Smooth muscle cell of the brain vasculature (primary cell): ENCODE measurements around the gene CUEDC2.
"Not testable (repeated sequence)": the region's sequence is repeated elsewhere in the genome, so short reads cannot be mapped to it uniquely, and the experiment has no call there.

Experiments
- DNase-seq: peaks from one replicate; pipeline ENCODE4 v3.0.0-alpha.2; 2012; ENCODE audit warnings: low read depth, low spot score

CUEDC2 gene

DNA sequence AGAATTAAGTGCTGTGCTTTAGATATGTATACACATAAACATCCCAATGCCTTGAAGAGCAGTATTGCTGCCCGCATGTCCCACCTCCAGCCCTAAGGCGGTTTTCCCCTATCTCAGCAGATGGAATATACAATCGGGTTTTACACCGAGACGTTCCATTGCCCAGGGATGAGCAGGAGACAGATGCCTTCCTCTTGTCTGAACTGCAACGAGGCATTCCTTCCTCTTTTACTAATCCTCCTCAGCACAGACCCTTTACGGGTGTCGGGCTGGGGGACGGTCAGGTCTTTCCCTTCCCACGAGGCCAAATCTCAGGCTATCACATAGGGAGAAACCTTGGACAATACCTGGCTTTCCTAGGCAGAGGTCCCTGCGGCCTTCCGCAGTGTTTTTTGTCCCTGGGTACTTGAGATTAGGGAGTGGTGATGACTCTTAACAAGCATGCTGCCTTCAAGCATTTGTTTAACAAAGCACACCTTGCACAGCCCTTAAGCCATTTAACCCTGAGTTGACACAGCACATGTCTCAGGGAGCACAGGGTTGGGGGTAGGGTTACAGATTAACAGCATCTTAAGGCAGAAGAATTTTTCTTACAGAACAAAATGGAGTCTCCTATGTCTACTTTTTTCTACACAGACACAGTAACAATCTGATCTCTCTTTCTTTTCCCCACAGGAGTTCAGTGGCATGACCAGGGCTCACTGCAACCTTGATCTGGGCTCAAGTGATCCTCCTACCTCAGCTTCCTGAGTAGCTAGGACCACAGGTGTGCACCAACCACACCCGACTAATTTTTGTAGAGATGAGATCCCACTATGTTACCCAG, 22.5 kb upstream of the CUEDC2 start:
- DNase-seq, result not testable (repeated sequence)

DNA sequence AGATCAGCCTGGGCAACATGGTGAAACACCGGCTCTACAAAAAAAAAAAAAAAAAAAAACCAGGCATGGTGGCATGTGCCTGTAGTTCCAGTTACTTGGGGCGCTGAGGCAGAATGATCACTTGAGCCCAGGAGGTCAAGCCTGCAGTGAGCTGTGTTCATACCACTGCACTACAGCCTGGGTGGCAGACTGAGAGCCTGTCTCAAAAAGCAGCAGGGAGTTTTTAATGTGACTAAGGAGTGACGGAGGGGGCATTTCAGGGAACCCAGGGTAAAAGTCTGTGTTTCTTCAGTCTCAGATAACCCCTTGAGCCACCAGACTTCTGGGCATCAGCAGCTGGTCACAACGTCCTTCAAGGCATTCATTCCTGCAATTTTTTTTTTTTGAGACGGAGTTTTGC, 21.1 kb upstream of the CUEDC2 start:
- DNase-seq, result no peak

DNA sequence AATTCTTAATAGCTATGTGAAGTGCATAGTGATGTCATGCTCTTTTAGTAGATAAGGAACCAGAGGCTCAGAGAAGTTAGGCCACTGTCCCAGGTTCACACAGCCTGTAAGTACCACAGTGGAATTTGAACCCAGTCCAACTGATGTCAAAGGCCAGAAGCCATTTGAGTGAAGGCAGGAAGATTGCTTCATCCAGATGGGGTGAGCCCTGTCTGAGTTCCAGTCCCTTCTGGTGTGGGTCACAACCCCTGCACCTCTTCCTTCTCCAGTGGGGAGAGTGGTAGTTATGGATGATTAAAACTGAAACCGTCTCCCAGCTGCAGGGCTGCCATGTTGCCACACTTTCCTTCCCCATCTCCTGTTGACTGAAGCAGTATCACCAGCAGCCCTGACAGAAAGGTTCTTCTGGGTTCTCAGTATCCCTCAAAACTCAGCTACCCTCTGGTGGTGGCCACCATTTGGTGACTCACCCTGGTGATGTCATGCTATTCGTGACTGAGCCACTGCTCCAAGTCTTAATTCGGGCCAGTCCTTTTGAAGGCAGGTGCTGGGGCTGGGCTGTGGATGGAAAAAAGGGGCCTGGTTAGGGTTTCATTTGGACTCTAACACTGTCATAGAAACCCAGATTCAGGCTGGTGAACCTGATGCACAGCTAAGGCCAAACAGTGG, 20.4 kb upstream of the CUEDC2 start:
- no peak for DNase-seq

DNA sequence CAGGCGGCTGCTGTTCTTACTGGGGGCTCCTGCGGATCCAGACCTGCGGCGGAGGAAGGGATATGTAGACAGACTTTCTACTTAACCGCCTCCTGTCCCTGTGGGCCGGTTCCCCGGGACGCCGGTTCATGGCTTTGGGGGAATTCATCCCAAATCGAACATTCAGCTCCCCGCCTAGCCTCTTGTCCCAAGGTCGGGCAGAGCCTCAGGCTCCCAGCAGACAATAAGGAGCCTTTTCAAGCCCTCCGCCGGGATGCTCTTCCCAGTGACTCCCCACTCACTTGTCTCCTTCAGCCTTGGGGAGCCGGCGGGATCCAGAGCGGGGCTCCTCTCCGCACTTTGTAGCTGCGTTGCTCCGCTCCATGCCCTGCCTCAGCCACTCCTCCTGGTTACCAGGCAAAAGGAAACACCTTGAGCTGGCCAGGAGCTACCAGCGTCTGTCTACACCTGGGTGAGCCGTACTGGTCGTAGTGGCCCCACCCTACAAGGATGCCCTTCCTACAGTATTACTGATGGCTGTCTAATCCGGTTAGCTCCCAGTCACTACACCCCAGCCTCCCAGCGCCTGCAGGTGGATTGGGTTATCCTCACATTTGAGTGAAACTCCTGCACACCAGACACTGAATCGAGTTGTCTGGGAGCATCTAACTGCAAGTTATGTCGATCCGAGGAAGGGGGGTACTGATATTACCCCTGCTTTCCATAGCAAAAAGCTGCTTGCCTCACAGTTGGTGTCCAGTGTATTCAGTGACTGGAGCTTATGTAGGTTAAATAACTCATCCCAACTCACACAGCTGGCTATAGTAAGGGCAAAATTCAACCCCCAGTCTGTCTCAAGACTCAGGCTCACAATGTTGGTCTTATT, 19.0 kb upstream of the CUEDC2 start, which contains the start of gene C10orf95:
C10orf95 (minus strand) TSS at position 439 of the 865 bp plus-strand sequence. CDS start 450 bp downstream, outside the sequence.
- DNase-seq, result no peak

DNA sequence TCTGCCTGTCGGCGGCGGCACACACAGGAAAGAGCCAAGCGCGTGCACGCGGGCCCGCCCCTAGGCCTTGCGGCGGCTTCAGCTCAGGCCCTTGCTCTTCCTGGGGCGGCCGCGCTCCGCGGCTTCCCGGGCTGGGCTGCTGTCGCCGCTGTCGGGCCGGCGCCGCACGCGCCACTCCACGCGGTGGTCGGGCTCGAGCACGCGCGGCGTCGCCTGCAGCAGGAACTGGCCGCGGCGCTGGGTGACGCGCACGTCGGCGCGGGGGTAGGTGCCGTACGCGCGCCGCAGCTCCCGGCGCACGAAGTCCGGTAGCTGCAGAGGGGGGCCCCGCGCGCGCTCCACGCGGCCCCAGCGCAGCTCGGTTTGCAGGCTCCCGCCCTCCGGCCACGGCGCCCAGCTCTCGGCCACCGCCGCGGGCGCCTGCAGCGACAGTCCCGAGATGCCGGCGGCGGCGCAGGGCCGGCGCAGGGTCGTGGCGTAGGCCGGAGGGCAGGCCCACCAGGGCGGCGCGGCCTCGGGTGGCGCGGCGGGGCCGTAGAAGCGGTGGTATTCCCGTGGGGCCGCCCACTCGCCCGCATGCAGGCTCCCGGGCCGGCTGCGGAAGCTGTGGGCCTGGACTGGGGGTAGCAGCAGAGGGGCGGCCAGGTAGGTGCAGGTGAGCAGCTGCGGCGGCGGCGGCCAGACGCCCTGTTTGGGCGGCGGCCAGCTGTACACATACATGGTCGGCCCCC, 18.2 kb upstream of the CUEDC2 start:
- no peak for DNase-seq

DNA sequence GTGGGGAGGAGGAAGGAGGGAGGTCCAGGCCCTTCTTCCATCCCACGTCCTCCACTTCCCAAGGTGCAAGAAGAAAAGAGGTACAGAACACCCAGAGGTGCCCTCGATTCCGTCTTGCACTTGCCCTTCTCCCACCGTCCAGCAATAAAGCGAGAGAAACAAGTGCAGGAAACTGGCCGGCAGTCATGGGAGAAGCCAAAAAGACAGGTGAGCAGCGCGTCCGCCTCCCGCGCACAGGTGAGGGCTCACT, 17.7 kb upstream of the CUEDC2 start:
- DNase-seq, result no peak

DNA sequence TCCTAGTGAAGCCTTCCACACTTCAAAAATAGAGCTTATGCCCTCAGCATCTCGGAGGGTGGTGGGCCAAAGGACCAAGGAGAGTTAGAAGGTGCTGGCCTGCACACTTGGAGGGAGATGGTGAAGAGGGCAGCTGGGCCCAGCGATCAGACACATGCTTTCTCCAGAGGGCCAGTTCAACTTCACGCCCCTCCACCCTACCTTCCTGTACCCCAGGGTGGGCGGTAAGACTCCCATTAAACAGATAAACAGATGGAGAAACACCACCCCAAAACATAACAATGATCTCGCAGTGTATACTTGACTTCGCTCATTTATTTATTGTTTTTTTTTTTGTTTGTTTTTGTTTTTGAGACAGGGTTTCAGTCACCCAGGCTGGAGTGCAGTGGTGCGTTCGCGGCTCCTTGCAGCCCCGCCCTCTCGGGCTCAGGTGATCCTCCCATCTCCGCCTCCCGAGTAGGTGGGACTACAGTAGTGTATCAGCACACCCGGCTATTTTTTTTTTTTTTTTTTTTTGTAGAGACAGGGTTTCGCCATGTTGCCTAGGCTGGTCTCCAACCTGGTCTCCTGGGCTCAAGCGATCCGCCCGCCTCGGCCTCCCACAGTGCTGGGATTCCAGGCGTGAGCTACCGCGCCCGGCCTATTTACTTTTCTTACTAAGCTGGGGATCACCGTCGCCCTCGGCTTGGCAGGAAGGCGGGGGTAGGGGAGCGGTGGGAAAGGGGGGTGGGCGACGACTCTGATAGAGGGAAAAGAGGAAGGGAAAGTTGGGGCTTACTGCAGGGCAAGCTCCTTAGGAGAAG, 17.1 kb upstream of the CUEDC2 start:
- no peak for DNase-seq

DNA sequence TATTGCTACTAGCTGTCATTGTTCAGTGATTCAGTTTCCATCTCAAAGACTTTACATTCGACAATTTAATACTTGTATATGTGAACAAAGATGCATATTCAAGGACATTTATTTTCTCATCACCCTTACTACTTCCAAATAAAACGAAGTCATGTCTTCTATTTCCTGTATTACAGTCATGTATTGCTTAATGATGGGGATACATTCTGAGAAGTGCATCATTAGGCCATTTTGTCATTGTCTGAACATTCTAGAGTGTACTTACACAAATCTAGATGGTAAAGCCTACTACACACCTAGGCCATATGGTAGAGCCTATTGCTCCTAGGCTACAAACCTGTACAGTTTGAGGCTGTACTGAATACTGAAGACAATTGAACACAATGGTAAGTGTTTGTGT, 12.5 kb upstream of the CUEDC2 start:
- no peak for DNase-seq

DNA sequence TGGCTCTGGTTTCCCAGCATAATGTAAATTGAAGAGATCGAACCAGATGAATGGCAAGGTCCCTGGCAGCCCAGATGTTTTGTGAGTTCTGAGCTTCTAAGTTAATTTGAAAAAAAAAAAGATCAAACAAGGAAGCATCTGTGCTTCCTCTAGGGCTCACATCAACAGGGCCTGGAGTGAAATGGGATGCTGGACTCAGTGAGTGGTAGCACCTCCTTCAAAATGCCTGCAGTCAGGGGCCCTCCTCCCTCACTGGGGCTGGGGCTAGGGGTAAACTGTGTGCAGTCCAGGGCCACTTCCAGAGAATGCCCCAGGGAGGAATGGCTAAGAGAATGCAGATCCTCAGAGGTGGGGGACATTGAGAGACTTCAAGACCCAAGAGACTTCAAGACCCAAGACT, 6.0 kb upstream of the CUEDC2 start:
- no peak for DNase-seq

DNA sequence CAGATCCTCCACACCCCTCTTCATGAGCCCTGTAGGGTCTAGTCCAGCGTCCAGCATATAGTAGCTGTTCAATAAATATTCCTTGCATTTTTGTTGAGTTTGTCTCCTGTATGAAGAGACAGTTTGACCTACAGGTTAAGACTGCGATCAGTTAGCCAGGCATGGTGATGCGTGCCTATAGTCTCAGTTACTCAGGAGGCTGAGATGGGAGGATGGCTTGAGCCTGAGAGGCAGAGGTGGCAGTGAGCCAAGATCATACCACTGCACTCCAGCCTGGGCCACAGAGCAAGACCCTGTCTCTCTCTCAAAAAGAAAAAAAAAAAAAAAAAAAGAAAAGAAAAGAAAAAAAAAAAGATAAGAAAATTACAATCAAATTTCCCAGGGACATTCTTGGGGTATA, 5.1 kb upstream of the CUEDC2 start:
- no peak for DNase-seq

DNA sequence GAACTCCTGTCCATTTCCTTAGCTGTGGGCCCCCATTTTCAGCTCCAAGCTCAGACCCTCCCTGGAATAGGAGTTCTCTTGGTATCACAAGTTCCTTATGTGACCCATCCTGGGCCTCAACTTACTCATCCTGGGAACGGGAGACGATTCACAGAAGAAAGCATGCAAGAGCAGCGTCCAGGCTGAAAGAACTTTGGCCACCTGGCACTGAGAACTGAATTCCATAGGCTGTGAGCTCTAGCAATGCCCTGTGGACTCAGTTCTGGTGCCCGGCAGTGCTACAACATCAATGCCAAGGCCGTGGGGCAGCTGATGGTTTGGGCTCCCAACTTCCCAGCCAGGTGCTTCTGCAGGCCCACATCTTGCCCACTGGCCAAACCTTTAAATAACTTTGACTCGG, 3.9 kb upstream of the CUEDC2 start:
- DNase-seq, result no peak

DNA sequence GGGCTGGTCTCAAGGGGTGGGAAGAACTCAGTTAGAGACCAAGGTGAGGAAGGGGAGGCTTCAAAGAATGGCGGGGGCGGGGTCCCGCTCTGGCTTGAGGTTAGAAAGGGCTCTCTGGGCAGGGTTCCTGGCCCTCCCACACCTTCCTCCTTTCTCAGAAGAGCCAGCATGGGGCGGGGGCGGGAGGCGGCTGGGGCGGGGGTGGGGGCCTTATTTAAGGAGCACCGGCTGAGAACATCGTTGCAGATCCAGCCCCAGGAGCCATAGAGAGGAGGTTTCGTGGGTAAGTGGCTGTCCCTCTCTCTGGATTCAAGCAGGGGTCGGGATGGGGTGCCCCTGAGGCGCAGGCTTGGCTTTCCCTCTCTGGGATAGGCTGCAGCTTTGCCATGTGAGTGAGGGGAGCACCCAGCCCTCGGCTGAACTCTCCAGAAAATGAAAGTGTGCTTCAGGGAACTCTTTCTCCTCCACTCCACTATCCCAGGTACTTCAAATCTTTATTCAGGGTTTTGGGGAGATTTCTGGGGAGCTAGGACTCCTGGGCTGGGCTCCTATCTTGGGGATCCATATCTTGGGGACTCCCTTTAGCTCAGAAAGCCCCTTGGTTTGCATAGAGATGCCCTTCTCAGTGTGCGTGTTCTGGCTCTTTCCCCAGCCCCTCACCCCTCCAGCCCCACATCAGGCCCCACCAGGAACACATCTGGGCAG, 3.3 kb upstream of the CUEDC2 start:
- DNase-seq, result no peak

DNA sequence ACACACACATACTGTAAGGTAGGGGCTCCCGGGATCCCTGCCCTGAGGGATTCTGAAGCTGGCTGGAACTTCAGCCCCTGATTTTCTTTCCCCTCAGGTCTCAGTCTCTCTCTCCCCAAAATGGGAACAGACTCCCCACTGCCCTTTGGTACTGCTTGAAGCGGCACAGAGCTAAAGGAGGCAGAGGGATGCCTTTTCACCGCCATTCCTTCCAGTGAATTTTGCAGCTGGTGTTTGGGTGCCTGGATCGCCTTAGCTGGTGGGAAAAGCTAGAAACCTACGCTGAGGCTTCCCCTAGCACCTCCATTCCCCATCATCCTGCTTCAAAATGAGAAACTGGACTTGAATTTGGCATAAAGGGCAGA, 2.7 kb upstream of the CUEDC2 start:
- DNase-seq, result no peak

DNA sequence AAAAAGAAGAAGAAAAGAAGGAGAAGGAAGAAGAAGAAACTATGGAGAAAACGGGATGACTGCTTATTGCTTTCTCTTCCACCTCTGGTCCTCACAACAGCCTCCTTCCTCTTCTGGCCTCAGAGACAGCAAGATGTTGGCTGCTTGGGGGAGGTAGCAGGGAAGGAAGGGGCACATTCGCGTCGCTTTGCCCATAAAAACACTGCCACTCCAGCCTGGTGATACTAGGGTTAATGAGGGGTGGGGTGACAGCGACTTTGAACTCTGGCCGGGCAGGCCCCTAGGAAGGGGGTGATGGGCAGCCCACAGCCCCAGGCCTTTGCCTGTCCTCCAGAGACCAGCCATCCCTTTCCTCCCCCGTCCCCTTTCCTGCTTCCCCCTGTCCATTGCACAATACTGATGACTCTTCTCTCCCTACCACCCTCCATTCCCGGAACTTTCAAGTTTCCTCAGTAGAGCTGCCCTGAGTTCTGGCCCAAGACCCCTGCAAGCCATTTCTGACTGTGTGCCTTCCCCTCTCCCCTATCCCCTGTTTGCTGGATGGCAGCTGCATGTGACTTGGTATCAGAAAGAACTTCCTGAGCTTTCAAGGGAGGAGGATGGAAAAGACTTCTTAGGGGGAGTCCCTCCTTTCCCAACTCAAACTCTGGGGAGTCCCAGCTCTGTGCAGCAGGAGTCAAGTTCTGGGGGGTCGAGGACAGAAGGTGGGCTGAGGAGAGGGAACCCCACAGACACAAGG, 2.2 kb upstream of the CUEDC2 start:
- no peak for DNase-seq

DNA sequence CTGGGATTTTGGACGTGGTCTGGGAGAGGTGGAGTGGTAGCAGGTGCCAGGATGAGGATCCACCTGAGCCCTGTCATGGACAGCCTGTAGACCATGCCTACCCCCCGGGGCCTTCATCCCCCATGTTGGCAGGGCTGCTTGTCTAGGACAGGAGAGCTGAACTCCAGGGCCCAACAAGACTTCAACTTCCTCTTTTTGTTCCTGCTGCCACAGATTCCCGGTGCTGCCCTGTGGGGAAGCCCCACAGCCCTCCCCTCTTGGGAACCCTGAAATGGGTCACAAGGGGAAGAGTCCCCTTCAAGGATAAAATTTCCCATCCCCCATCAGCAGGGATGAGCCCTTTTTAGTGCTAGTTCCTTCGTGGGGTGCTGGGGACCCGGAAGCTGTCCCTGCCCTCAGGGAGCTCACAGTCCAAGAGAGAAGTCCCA, 1.3 kb upstream of the CUEDC2 start:
- no peak for DNase-seq

DNA sequence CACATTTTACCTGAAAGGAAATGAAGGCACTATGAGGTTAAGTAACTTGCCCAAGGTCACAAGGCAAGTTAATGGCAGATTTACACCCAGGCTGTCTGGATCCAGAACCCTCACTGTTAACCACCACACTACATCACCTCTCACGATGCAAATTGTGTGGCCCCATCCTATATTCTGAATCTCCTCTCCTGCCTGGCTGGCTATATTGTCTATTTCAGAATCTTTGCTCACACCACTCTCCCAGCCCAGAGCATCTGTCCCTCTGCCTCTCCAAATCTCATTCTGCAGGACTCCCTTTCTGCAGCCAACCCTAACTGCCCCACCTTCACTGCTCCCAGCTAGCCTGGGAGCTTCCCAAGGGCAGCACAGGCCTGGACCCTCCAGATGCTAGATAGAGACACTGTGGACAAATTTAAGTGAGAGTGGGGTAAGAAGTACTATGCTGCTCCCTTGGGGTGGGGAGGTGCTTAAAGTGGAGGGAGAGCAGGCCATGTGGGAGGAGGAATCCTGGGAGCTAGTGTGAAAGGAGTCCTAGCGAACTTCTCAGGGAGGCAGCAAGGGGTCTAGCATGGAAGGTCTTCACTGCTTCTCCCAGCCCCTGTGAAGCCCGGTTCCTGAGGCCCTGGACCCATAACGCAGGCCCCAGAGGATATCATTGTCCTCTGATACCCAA, 786 bp downstream of the CUEDC2 start:
- DNase-seq, result no peak

DNA sequence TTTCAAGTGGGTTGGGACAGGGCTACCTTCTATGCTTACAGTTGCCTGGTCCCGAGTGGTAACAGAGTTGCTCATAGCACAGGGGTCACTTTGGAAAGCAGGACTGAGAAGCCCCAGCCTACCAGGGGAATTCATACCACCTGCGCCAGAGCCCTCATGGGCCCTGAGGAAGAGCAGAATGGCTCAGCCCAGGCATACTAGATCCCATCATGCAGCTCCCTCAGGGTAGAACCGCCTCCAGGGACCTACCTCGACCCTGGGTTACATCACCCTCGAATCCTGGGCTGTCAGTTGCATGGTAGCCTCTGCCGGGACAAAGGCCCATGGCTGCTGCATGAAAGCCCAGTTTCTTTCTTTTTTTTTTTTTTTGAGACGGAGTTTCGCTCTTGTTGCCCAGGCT, 2.9 kb downstream of the CUEDC2 start:
- no peak for DNase-seq

DNA sequence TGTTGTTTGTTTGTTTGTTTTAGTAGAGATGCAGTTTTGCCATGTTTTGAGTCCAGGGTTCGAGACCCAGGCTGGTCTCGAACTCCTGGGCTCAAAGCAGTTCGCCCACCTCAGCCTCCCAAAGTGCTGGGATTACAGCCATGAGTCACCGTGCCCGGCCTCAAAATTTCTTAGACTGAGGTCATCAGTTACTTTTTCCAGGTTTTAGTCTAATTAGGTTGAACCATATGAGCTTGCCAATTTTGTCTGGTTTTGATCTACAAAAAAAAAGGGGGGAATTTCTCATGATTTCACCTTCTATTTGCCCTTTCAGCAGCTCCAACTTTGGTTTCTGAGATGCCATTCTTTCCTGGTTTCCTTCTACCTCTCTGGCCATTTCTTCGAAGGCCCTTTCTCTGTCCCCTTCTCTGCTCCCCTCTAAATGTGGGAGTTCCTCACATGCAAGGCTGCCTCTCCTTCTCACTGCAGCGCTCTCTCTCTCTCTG, 5.5 kb downstream of the CUEDC2 start:
- DNase-seq, result no peak

DNA sequence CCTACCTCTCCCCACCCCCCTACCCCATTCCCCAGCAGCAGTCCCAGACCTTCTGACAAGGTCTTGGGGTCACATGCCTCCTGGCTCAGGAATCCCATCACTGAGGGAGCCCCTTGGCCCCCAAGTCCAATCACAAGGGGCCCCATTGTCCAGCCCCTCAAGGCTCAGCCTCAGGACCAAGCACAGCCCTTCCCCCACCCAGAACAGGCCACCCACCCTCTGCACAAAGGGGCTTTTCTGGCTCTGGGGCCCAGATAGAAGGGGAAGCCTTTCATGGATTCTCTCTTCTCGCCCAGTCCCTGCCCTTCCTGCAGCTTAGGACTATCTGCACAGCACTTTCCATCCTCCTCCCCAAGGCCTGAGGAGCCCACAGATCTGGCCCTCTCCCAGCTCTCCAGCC, 6.9 kb downstream of the CUEDC2 start:
- DNase-seq, result no peak
